HG03139 (cell line): ENCODE measurements around the gene WDR72.
"Not testable (repeated sequence)": the region's sequence is repeated elsewhere in the genome, so short reads cannot be mapped to it uniquely, and the experiment has no call there.

Experiments used
- ATAC-seq: cut with Tn5 transposase; IDR thresholded peaks from one replicate; pipeline ENCODE4 v1.9.1; 2021; ENCODE audit not compliant: unreplicated experiment

The WDR72 gene

DNA sequence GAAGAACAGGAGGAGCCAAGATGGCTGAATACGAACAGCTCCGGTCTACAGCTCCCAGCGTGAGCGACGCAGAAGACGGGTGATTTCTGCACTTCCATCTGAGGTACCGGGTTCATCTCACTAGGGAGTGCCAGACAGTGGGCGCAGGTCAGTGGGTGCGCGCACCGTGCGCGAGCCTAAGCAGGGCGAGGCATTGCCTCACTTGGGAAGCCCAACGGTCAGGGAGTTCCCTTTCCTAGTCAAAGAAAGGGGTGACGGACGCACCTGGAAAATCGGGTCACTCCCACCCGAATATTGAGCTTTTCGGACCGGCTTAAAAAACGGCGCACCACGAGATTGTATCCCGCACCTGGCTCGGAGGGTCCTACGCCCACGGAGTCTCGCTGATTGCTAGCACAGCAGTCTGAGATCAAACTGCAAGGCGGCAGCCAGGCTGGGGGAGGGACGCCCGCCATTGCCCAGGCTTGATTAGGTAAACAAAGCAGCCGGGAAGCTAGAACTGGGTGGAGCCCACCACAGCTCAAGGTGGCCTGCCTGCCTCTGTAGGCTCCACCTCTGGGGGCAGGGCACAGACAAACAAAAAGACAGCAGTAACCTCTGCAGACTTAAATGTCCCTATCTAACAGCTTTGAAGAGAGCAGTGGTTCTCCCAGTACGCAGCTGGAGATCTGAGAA lies 218.7 kb downstream of the WDR72 start:
- ATAC-seq = not testable (repeated sequence)

DNA sequence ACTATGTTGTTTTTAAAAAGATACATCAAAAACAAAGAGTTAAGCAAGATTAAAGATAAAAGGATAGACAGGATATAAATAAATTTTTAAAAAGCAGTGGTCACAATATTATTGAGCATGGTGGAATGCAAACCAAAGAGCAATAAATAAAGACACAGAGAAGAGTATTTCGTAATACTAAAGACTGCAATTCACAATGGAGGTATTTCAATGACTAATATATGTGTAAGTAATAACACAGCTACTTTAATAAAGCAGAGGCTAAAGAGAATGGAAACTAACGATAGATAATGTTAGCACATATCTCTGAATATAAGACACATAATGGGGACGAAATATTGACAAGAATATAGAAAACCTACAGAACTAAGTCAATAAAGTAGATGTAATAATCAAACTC lies 219.6 kb downstream of the WDR72 start:
- no peak for ATAC-seq

GRCh38 chr15:53536479-53537120 lies 222.9 kb downstream of the WDR72 start:
- no peak for ATAC-seq

GRCh38 chr15:53535886-53536285 lies 223.6 kb downstream of the WDR72 start:
- ATAC-seq = no peak

DNA sequence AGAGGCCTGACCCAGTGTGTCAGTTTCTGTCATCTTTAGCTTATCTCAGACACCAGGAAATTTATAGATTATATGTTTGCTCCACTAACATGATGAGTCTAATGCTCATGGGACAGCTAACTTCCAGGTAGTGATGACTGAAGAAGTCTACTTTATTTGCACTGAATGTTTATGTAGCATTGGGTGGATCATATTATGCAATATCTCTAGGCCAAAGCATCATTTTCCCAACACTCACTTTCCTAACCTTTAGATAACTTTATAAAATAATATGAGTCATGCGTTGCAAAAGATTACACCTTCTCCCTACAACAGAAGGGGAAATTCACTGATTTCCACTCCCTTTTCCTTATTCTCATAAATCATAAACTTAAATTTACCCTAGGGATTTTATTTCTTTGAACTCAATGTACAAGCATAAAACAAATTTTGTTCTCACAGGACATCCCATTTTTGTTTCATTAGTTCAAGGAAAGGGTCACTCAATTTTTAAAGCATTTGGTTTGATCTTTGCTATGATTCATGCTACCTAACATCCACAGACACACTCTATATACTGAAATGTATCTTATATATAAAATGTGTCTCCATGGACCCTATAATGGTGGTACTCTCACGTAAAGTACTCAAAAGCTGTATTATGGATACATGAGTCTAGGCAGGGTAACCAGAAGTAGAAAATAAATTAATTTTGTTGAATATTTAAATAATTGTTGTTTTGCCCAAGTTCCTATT lies 225.2 kb downstream of the WDR72 start:
- ATAC-seq = no peak

GRCh38 chr15:53530761-53531160 lies 228.7 kb downstream of the WDR72 start:
- ATAC-seq = no peak

DNA sequence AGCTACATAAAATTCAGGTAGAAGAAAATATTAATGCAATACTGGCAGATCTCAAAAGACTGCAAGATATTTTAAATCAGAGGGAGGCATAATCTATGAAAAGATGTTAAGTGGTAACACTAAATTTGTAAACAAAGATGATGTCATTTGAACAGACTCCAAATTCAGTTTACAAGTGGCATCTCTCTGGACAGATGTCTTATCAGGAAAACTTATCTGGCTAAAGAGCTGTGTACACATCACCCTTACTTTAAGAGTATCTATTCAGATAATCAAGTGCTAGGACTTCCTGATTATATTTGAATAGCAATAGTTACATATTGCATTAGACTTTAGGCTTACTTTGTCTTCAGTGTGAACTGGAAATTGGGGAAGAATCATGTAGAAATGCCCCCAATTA lies 231.5 kb downstream of the WDR72 start:
- ATAC-seq = no peak

DNA sequence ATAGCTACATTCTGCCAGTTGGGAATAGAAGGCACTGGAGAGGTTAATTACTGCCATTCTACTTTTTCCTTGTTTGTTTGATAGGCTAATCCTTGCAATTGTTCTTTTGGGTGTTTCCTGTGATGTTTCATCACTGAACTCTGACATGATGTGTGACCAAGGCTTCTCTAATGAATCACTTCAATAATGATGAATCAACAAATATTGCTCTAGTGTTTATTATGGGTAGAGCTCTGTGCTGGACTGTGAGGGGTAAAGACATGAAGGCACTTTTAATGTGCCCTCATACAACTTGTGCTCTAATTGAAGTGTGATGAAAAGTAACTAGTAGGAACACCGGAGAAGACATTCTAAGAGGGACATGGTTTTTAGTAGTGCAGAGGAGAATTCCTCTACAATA lies 233.6 kb downstream of the WDR72 start:
- no peak for ATAC-seq

DNA sequence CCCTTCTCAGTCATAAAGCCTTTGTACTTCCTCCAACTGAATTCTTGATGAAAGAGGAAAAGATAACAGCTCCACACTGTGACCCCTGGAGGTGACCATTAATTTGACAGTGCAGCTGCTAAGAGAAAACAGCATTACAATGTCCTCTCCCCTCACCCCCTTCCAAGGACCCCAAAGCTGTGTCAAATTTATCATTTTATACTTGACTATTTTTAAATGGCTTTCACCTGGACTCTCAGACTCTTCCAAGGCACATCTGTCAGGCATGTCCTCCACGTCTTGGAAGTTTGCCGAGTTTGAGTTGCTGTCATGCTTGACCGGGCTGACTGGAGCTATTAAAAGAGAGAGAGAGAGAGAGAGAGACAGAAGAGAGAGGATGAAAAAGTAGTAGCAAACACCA lies 236.5 kb downstream of the WDR72 start:
- no peak for ATAC-seq

GRCh38 chr15:53520996-53521395 lies 238.5 kb downstream of the WDR72 start:
- no peak for ATAC-seq

GRCh38 chr15:53513431-53513830 lies 246.0 kb downstream of the WDR72 start:
- ATAC-seq = no peak

GRCh38 chr15:53512029-53512428 lies 247.4 kb downstream of the WDR72 start:
- no peak for ATAC-seq

GRCh38 chr15:53511175-53511574 lies 248.3 kb downstream of the WDR72 start:
- ATAC-seq = no peak

- no peak for ATAC-seq
Observed at GRCh38 chr15:53506370-53506769, 253.1 kb downstream of the WDR72 start.

- no peak for ATAC-seq
Observed at GRCh38 chr15:53498996-53499395, 260.5 kb downstream of the WDR72 start.

GRCh38 chr15:53490341-53490740 lies 269.1 kb downstream of the WDR72 start:
- ATAC-seq = no peak

DNA sequence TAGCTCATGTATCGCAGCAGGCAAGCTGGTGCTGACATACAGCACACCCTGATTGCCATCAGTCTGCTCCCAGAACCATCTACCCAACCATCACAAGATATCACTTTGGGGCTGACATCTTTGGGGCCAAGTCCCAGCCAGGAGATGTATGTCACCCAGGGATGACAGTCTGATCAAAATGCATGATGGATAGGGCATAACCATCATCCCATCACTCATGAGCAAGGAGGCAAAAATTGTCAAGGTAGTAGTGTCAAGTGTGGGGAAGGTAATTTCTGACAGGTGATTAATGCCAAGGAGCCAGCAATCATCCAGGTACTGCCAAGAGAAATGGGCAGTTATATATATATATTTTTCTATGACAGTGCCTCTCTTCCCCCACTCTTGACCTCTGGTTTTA lies 277.4 kb downstream of the WDR72 start:
- no peak for ATAC-seq

- ATAC-seq = no peak
Observed at GRCh38 chr15:53477981-53478766, 281.3 kb downstream of the WDR72 start.

GRCh38 chr15:53473886-53474285 lies 285.6 kb downstream of the WDR72 start:
- ATAC-seq = no peak

DNA sequence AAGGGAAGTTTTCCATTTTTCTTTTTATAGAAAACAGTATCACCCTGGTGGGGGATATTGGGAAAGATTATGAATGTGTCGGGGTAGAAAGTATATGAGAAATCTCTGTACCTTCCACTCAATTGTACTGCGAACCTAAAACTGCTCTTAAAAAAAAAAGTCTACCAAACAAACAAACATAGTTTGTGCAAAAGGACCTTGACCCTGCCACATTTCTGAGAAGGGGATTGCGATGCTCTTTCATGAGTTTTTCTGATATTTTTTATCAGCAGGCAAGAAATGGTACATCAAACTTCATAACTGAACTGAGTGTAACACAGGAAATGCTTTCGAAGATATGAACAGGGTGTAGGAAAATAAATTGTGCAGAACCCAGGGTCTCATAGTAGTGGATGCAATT lies 286.0 kb downstream of the WDR72 start:
- no peak for ATAC-seq

- no peak for ATAC-seq
Observed at GRCh38 chr15:53472883-53473282, 286.6 kb downstream of the WDR72 start.
